HG03159 (cell line): Measurements from ENCODE around the gene GFY.

Source experiments
- ATAC-seq: cut with Tn5 transposase; IDR thresholded peaks from one replicate; pipeline ENCODE4 v1.9.1; 2021; ENCODE audit warnings: mild to moderate bottlenecking, moderate library complexity; ENCODE audit not compliant: unreplicated experiment

GFY gene, protein sequence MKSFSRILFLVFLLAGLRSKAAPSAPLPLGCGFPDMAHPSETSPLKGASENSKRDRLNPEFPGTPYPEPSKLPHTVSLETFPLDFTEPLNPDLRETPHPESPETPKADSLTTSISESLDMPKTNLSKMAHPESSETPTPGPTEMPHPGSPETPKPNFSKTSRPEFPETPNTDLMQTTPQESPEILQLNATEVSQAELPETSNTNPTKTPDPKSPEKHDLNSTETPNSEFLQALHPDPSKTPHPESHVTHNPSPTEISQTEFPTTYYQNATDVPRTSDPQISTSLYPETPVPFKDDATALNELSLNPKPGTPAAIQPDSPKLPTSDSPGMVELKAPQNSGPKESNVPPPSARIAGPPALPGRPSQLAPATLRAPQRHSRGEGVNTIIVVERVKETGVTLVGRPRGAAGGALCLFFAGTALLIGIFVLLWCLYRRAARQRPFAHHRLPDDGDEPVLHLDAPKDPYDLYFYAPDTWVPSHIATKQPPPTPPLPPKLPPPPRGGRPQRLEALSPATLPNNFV

DNA sequence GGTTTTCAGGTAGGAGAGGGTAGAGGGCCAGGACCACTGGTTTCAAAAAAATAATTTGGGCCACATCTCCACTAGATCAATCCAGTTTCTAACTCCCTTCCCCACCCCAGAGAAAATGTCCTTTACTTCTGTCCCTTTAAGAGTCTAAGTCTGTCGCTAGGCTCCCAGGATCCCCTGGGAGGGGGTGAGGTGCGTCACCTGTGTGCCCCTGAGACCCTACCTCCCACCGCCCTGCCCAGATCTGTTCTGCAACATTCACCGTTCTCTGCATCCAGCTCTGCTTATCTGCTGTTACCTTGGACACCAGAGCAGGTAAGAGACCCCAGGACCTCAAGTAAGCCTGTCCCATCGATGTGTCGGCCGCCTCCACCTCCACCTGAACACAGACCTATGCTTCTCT is at the start of gene GFY:
TSS of gene GFY (plus strand) at position 211 of the 400 bp plus-strand sequence. CDS start 1,043 bp downstream, outside the sequence.
- no peak for ATAC-seq

- no peak for ATAC-seq
Observed at GRCh38 chr19:49378512-49378911, 46.7 kb upstream of the GFY start.

DNA sequence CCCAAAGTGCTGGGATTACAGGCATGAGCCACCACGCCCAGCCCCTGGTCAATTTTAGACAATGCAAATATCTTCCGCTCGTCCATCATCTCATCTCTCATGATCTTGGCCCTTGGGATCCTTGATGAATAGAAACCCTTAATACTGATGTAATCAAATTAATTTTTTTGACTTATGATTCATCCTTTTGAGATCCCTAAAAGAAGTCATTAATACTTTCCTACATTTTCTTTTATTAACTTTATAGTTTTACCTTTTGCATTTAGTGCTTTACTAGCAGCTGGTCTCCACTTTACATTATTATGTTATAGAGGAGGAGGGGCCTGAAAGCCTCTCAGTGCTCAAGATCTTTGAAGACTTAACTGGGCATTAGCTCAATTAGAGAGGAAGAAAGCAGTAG is 44.8 kb upstream of the GFY start:
- ATAC-seq, result no peak

- no peak for ATAC-seq
Observed at GRCh38 chr19:49382639-49383038, 42.5 kb upstream of the GFY start.

- ATAC-seq, result no peak
Observed at GRCh38 chr19:49383599-49383998, 41.6 kb upstream of the GFY start.

DNA sequence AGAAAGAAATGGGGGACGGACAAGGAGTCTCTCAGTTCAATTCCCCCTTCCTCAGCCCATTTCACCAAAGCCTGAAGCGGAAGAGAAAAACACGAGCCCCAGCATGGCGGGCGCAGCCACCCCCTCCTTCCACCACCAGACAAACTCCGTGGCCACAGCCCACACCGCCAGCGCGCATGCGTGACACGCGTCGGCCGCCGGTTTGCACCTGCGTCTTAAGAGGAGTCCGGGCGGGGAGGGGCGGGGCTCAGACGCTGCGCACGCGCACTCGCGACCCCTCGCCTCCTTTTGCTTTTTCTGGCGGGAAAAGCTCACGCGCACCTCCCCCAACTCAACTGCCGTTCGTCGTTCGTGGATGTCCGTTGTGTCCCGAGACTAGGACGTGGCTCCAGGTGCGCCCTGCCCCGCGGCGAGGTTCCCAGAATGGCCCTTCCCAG is 37.2 kb upstream of the GFY start, which contains the start of gene KASH5:
TSS of gene KASH5 (plus strand) at position 314 of the 437 bp plus-strand sequence. CDS start 2,635 bp downstream, outside the sequence.
- no peak for ATAC-seq

- ATAC-seq, result no peak
Observed at GRCh38 chr19:49389406-49389805, 35.8 kb upstream of the GFY start.

DNA sequence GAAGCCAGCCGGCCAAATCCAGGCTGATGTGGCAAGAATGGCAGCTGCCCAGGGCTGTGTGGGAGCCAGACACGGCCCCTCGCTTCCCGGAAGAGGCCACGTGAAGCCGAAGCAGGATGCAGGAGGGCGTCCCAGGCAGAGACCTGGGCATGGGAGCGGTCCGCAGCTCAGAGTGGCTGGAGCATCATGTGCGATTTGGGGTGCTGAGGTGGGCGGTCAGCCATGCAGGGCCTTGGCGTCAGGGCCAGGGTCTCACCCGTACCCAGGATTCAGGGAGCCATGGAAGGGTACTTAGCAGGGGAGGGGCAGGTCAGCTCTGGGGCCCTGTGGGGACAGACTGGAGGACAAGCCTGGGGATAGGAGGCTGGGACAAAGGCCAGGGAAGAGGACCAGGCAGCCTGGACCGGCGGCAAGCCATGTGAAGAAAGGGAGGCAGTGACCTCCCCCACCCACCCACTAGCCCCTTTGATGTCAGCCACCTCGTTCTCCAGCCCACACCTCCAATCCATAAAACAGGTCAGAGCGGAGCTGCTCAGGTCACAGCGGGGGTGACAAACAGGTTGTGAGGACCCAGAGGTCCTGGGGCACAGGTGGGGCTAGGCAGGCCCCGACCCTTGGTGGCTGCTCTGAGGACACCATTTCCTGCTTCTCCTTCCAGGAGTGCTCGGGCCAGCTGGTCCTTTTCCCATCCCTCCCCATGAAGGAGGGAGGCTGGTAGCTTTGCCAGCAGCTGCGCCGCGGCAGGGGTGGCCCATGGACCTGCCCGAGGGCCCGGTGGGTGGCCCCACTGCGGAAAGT is 34.9 kb upstream of the GFY start:
- ATAC-seq, result no peak

- no peak for ATAC-seq
Observed at GRCh38 chr19:49390929-49391359, 34.2 kb upstream of the GFY start.

GRCh38 chr19:49391581-49392399 is 33.4 kb upstream of the GFY start:
- ATAC-seq, result no peak

GRCh38 chr19:49393881-49394280 is 31.3 kb upstream of the GFY start:
- ATAC-seq, result no peak

- ATAC-seq, result no peak
Observed at GRCh38 chr19:49395581-49396407, 29.4 kb upstream of the GFY start.

DNA sequence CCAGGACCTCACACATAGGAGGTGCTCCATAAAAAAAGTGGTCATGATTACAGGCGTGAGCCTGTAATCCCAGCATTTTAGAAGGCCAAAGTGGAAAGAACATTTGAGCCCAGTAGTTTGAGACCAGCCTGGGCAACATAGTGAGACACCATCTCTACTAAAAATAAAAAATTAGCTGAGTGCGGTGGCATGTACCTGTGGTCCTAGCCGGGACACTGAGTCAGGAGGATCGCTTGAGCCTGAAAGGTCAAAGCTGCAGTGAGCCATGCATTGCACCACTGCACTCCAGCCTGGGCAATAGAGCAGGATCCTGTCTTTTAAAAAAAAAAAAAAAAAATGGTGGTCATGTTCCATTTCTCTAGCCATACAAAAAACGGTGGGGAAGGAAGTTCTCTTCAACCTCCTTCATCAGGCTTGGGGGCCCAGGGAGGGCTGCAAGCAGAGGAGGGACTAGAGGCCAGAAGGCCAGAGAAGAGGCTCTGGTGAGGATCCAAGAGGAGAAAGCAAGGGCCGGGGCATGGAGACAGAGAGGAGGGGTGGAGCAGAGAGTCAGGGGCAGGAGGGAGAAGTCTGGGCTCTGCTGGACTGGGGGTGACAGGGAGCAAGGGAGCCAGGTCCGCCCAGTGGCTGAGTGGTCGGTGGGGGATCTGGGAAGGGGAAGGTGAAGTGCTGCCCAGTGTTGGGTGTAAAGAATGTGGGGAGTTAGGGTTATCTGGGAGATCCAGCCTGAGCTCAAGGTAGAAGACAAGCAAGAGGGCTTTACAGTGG is 28.3 kb upstream of the GFY start:
- no peak for ATAC-seq

GRCh38 chr19:49398001-49398615 is 27.1 kb upstream of the GFY start:
- no peak for ATAC-seq

GRCh38 chr19:49398931-49399330 is 26.3 kb upstream of the GFY start:
- ATAC-seq, result no peak

DNA sequence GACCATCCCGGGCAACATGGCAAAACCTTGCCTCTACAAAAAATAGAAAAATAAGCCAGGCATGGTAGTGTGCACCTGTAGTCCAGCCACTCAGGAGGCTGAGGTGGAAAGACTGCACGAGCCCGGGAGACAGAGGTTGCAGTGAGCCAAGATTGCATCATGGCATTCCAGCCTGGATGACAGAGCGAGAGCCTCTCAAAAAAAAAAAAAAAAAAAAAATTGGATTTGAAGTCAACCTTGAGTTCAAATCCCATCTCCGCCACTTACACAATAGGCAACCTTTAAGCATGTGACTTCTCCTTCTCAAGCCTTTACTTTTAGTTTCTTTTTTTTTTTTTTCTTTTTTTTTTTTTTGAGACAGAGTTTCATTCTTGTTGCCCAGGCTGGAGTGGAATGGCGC is 25.2 kb upstream of the GFY start:
- no peak for ATAC-seq

GRCh38 chr19:49403404-49404187 is 21.6 kb upstream of the GFY start:
- ATAC-seq, result no peak

GRCh38 chr19:49407079-49407478 is 18.1 kb upstream of the GFY start:
- ATAC-seq, result no peak
